Liver (tissue), 3 donors: ENCODE results near the gene PLA2G4E.

Experiments used
- FOXA2 ChIP-seq: IDR thresholded peaks from 2 replicates; pipeline ENCODE4 v1.6.1; 2016; ENCODE audit warnings: antibody characterized with exemption
- TAF1 ChIP-seq: conservative IDR thresholded peaks from 2 replicates; pipeline ENCODE4 v1.6.1; 2016; ENCODE audit warnings: antibody characterized with exemption, mild to moderate bottlenecking
- TF ChIP-seq, protein P1 (sequence below): fragments of 150-350 bp; IDR thresholded peaks from 2 replicates; pipeline ENCODE4 v1.5.1; 2017; ENCODE audit warnings: improper control_type of control experiment, low read depth, low read length; ENCODE audit not compliant: missing input control
- donor health status: healthy.
- donor health status: healthy.

DNA sequence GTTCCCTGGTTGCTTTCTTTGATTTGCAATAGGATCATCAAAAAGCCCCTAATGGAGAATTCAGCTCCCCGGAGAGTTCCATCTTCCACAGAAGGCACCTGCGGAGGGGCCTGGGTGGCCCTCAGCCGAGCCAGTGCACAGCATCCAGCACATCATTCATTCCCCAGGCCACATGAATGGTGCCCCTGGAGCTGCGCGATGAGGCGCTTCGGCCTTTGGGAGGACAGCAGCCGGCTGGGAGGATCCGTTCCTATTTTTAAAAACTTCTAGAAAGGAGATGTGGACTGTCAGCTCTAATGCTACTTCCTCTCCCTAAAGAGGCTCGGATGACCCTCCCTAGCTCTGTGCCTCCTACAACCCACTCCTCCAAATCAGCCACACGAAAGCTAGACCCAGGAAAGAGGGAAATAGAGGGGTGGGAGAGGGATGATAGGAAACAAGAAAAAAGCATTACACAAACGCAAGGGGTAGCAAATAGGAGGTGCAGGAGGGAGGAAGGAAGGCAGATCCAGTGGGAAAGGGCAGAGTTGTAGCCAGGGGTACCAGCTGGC, 68.8 kb downstream of the PLA2G4E start:
- TF ChIP-seq, protein P1, sequence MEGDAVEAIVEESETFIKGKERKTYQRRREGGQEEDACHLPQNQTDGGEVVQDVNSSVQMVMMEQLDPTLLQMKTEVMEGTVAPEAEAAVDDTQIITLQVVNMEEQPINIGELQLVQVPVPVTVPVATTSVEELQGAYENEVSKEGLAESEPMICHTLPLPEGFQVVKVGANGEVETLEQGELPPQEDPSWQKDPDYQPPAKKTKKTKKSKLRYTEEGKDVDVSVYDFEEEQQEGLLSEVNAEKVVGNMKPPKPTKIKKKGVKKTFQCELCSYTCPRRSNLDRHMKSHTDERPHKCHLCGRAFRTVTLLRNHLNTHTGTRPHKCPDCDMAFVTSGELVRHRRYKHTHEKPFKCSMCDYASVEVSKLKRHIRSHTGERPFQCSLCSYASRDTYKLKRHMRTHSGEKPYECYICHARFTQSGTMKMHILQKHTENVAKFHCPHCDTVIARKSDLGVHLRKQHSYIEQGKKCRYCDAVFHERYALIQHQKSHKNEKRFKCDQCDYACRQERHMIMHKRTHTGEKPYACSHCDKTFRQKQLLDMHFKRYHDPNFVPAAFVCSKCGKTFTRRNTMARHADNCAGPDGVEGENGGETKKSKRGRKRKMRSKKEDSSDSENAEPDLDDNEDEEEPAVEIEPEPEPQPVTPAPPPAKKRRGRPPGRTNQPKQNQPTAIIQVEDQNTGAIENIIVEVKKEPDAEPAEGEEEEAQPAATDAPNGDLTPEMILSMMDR, result no peak
- TF ChIP-seq FOXA2 (no peak), TAF1 (no peak)
